Activated CD8-positive, alpha-beta memory T cell treated with anti-CD3 and anti-CD28 coated beads, Interleukin-2, amount 50 U/mL, for 24 hours (primary cell): ENCODE measurements around the gene ALLC.
"Not testable (repeated sequence)": the region's sequence is repeated elsewhere in the genome, so short reads cannot be mapped to it uniquely, and the experiment has no call there.

ENCODE experiments used
- DNase-seq: peaks from one replicate; pipeline ENCODE4 v3.0.0-alpha.2; 2020; ENCODE audit errors: extremely low read depth

Gene ALLC

DNA sequence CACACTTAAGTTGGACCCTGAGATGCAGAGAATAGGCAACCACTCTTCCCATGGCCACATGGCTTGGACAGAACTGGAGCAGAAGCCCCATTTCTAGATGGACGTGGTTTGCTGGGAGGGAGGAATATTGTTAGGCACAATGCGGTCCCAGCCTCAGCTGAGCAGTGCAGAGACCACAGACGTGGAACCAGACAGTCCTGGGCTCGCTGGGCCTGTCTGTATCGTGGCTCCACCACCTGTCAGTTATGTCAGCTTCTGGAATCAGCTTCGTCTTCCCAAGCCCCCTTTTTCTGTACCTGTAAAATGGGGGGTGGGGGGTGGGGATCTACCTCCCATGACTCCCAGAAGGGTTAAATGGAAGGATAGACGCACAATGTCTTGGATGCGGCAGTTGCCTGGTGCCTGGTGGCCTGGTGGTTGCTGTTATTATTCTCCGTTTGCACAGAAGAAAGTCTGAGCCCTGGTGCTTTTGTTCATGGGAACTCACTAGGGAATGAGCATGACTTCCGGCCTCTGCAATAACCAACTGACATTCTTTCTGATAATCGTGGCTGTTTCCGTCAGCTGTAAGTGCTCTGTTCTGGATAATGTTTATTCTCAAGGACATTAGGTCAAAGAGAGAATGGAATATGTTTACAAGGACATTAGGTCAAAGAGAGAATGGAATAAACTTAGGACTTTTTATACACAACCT, 31.7 kb upstream of the ALLC start:
- DNase-seq = no peak

DNA sequence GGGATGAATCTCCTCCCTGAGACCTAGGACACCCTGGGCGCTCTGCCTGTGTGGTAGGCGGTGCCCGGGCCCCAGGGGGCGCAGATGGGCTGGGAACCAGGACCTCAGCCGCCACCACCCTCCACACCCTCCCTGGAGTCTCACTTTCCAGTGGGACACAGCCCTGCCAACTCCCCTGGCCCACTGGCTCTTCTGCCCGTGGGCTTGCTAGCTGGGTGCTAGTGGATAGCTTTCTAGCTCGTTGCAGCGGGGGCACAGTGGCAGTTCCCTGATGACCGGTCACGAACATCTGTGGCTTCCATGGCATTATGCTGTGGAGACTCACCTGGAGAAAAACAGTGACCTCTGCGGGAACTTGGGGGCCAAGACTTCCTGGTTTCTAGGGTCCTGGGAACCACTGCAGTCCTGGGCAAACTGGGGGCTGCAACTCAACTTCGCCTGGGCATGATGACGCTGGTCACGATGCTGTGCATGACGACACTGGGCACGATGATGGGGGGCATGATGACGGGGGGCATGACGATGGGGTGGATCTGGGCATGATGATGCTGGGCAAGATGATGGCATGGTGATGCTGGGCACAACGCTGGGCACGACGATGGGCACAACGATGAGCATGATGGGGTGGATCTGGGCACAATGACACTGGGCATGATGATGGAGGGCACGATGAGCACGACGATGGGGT, 31.0 kb upstream of the ALLC start:
- DNase-seq = no peak

DNA sequence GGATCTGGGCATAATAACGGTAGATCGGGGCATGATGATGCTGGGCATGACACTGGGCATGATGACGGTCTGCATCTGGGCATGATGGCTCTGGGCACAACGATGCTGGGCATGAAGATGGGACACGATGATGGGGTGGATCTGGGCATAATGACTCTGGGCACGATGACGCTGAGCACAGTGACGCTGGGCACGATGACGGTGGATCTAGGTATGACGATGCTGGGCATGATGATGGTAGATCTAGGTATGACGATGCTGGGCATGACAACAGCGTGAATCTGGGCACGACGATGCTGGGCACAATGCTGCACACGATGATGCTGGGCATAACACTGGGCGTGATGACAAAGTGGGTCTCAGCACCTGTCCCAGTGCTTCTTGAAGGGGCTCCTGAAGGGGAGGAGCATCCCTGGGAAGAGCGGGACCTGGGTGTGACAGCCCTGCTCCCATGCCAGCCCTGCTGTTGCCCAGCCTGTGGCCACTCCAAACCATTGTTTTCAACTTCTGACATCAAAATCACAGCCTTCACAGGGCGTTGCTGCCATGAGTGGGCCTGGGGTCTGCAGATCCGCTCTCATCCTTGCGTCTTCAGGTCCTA, 30.4 kb upstream of the ALLC start:
- DNase-seq = no peak

DNA sequence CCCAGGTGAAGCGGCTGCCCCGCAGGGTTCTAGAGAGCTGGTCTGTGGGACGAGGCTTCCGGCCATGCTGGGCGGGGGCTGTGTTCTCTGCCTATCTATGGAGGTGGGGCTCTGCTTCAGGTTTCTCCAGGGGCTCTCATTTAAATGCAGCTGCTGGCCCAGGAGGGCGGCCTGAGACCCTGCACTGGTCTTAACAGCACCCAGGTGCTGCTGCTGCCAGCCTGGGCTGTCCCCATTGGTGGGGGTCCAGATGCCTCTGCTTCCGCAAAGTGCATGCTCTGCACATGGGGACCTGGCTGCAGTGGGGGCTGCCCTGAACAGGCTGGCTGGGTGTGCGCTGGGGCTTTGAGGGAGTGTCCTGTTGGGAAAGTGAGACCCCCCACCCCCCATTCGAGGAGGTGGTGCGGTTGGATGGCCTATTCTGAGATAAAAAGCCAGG, 29.7 kb upstream of the ALLC start:
- no peak for DNase-seq

DNA sequence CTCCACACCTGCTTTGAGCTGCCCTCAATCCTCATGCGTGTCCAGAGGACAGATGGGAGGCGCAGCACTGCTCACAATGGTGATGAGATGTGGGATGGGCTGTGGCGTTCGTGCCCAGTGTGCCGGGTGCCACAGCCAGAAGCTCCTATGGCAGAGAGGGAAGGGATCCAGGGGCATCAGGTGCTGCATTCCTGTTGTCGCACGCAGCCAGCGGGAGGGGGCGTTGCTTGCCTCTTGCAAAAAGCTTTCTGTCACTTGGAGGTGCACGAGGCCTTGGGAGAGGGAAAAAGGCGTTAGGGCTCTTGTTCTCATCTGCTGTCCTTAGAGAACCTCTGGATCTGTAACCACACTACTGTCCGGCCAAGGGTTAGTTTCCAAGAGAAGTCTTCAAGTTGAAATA, 29.2 kb upstream of the ALLC start:
- DNase-seq = no peak

DNA sequence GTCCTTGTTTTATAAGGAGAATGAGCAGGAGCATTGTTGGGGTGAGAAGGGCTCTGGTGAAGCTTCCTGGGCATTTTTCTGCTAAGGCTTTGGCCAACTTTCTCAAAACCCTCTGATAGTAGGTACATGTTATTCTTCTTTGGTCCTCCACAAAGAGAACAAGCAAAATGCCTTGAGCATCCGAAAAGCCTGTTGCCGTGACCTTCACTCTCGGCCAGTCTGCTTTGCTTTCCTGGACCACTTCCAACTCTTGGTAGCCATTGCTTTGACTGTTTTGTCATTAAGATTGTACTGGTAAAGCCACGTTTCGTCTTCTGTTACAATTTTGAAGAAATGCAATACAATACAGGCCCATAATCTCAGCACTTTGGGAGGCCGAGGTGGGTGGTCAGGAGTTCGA, 27.4 kb upstream of the ALLC start:
- no peak for DNase-seq

DNA sequence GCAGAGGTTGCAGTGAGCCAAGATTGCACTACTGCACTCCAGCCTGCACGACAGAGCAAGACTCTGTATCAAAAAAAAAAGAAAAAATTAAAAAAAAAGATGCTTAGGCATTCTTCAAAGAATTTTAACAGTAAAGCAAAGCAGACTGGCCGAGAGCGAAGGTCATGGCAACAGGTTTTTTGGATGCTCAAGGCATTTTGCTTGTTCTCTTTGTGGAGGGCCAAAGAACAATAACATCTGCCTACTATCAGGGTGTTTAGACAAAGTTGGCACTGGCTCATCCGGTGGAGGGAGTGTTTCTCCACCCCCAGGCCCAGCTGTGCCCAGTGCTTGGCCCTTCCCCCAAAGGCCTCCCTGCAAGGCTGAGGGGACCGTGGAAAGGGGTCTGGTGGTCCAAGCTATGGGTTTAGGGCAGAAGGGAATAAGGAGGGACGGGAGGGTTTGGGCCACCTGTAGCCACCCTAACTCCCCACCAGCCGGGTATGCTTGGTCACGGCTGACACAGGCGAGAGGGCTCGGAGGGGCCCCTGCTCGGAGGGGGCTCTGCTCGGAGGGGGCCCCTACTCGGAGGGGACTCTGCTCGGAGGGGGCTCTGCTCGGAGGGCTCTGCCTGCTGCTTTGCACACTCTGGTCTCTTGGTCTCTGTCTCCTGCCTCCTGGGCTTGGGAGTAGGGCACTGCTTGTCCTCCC, 26.7 kb upstream of the ALLC start:
- DNase-seq = no peak

DNA sequence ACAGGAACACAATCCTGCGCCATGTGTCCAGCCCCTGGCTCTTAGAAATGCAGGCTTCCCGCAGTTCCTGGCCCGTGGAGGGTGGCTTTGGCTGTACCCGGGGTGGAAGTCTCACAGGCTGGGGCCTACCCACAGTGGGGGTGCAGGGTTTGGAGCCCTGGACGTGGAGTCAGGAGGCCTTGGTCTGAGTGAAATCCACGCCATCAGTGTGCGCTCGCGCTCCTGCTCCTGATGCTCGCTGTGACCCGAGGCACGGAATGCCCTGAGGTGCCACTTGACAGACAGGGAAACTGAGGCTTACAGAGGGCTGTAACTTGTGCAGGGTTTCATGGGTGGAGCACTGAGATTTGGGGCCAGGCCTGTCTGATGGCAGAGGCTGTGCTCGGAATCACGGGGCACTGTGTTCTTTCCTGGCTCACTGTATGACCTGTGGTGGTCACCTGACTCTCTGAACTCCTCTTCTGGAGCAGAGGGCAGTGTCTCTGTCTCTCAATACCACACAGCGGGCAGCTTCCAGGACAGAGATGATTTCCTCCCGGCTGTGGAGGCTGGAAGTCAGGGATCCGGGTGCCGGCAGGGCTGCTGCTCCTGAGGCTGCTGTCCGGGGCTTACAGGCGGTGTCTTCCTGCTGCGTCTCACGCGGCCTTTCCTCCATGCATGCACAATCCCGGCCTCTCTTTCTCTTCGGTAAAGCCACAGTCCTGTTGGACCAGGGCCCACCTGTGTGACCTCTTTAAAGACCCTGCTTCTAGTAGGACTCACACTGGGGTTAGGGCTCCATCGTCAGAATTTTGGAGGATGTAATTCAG, 25.9 kb upstream of the ALLC start:
- no peak for DNase-seq

DNA sequence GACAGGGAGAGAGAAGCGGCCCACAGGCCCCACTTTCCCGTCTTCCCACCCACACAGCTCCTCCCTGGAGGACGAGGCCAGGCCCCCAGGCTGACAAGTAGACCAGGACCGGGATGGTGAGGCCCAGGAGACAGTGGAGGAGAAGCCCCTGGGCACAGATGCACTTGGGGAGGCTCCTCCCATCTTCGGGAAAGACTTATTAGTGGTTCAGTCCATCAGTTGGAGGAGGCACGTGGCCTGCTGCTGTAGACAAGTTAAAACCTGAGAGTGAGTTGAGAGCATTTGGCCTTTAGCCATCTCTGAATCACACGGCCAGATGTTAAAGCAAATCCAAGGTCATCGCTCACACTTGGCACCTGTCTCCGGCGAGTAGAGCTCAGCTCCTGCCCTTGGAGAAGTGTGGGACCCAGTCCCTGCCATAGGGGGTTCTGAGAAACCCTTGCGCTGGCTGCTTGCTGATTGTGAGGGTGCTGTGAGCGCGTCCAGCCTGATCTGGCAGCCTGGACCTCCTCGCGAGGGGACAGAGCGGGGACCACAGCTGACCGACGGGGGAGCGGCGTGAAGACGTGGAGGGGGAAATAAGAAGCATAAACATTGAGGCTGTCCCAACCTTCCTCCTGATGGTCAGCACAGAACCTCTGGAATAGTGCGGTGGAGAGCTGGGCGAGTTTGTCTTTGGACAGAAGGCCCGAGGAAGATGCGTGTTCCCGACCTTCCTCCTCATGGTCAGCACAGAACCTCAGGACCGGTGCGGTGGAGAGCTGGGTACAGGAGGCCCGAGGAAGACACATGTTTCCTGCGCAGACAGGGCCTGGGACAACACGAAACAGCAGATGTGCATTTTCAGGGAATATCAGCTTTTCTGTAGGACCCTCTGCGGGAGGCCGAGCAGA, 24.7 kb upstream of the ALLC start:
- DNase-seq = no peak

DNA sequence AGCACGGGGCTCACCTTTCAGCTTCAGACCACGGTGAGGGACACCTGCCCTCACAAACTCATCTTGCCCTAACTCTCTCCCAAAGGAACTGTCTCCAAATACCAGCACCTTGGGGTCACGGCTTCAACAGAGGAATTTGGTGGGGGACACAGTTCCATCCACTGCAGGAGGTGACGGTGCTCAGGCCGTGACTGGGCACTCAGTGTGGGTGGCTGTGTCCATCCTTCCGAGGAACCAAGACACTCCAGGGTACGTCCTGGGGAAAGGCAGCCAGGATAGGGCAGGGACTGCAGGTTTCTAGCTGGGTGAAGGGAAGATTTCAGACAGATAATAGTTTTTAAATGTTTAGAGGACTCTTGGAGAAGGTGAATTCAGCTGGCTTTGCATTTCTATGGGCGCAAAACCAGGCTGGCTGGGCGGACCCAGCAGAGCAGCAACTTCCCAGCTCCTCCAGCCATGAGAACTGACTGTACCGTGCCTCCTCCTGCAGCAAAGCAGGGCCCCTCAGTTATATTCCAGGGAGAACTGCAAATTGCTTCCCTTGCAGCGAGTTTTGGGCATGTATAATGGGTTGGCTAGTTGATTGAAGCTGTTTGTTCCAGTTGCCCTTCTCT, 23.9 kb upstream of the ALLC start:
- DNase-seq = no peak

DNA sequence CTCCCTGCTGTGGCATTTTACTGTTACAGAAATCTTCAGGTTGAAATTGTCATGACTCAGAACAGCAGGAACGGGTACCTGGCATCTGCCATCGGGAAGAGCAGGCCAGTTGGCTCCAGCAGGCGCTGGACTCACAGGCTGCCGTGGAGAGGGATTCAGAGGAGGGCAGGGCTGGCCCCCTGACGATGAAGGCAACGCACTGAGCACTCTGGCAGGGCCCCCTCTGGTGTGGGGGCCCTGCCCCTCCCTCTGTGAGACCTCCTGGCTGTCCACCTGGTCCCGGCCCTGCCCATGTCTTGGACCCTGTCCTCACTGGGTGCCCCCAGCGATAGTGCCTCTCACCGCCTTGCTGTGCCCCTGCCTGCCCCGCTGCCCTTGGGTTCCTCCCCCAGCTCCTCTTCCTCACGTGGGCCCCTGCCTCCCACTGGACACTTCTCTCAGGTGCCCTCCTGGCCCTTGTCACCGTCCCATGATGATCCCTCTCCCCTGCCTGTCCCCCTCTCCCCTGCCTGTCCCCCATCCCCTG, 23.3 kb upstream of the ALLC start:
- DNase-seq = no peak

DNA sequence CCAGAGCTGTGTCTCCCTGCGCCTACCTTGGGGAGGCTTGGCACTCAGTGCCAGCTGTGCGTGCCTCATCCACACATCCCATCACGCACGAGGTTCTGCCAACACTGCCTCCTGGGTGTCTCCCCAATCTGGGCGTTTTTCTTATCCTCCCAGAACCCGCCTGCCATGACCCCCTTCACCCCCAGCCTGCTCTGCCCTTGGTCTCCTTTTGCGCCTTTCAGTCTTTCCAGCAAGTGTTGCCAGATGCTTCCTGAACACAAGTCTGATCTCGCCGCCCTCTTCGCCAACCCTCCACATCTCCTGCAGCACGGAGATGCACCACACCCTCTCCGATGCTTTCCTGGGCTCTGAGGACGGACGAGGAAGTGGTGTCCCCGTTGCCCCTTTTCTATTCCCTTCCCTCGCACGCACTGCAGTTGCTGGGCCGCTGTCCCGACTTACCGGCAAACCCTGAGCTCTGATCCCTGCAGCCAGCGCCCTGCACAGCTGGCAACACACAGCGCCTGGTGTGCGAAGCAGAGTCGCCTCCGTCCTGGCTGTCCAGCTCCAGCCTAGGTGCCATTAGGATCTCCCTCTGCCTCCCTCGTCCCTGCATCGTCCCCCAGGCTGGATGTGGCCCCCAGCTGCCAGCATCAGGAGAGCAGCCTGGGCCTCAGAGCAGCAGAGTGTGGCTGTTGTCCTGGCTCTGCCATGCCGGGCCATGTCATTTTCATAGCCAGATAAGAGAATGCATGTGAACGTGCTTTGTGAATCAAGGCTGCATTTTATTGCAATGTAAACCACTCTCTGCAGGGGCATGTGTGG, 22.6 kb upstream of the ALLC start:
- DNase-seq = no peak

DNA sequence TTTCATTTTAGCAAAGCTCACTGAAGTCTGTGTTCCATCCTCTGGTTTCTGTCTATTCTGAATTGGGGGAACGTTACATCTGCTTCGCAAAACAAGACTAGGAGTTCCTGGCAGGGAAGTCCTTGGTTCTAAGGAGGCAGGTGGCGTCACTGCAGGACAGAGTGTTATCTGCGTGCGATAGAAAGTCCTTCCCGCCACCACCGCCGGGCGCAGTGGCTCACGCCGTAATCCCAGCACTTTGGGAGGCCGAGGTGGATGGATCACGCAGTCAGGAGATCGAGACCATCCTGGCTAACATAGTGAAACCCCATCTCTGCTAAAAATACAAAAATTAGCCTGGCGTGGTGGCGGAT, 22.0 kb upstream of the ALLC start:
- not testable (repeated sequence) for DNase-seq

DNA sequence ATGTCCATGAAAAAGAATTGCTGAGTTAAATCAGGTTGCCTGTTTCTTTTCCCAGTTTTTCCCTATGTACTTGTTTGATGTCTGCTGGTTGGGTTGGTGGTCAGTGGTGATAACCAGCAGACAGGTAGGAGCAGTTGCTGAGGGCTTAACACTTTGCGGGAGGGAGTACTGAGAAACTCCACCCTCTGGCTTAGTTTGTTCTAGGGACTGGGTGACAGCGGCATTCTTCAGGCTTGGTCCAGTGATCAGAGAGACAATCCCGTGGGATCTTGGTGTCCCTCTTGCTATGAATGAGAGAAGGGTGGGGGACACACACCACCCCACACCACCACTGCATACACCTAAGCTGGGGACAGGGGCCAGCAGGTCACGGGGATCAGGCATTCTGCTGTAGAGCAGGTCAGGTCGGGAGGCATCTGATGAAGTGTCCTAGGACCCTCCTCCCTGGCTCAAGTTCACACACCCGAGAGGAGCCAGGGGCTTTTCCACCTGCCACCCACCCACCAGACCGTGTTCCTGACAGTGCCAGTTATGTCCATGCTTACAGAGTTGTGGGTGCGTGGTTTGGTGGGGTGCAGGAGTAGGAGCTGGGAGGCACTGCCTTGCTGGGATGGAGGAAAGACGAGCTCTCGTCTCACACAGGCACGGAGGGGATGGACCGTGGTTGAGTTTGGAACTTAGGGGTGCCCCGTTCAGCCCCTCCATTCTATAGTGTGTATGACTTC, 21.3 kb upstream of the ALLC start:
- no peak for DNase-seq

DNA sequence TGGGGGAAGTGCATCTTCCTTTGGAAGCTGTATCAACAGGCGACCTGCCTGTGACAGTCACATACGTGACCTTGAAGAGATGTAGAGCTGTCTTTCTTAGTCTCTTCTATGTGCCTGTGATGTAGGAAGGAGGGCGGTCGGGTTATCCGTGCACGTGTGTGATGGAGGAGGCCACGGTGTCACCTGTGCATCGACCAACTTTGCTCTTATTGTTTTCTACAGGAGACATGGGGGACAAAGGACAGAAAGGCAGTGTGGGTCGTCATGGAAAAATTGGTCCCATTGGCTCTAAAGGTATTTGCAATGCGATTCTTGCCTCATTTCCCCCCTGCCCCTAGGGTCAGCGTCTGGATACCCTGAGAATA, 20.7 kb upstream of the ALLC start:
- no peak for DNase-seq

DNA sequence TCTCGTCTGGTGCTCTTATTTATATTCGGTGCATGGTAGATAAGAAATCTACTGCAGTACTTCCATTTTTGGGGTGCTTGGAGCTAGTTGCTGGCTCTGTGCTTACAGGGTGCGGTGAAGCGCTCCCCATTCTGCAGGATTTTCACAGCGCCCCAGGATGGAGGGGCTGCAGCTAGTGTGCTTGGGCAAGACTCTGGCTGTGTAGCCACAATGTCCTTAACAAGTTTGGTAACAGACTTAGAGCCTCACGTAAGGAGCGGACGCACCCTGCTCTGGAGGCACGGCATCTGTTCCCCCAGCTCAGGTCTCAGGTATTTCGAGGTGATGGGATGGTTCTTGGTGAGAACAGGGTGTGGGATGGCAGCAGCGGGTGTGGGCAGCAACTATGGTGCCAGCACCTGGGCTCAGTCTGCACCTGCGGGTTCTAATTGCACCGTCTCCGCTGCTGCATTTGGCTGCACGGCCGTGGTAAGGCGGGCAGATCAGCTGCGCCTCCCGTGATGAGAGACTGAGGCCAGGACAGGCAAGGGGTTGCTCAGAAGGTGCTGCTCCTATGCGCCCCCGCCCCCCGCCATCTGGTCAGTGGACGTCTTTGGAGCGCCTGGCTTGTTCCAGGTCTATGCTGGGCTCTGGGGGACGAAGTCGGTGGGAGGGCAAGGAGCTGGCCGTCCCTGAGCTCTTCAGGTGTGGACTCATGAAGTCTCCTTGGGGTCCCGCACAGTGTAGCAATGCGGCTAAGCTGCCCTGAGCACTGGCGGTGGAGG, 20.1 kb upstream of the ALLC start:
- no peak for DNase-seq

DNA sequence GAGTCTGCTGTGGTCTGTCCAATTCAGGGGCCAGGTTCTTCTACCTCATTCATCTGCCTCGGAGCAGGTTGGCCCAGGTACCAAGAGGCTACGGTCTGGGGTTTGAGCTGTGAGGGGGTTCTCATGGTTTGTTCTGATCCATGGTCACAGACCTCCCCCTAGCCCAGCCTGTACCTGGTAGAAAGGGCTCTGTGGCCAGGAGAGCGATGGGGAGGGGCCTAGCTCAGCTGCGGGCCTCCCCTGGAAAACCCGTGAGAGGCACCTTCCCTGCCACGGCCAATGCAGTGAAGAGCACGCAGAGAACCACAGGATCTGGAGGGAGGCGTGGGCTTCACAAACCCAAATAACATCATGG, 19.6 kb upstream of the ALLC start:
- no peak for DNase-seq

DNA sequence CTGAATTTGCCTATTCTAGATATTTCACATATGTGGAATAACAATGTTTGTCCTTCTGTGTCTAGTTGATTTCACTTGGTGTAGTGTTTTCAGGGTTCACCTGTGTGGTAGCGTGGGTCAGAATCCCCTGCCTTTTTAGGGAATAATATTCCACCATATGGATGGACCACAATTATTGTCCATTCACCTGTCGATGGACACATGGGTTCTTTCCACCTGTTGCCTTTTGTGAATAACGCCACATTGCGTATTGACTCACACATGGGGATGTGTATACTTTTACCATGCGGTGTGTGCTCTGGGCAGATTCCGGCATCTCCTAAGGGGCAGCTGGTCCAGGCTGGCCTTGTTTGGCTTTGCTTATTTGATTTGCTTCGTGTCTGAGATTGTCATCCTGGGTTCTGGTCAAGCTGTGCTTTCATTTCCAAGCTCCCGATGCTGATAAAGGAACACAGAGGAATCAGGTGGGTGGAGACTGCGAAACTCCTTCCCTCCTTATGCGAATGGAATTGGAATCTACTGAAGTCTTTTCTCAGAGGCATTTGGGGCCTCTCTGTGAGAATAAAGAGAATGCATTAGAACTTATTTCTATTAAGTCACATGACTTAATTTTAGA, 18.9 kb upstream of the ALLC start:
- no peak for DNase-seq
